BLaER1 treated with 17β-estradiol and CSF1 and Interleukin-3, amounts not matched to agents 10 nM and 100 nM (cell line): ENCODE measurements around the gene ACOT13.
"Not testable (repeated sequence)": the region's sequence is repeated elsewhere in the genome, so short reads cannot be mapped to it uniquely, and the experiment has no call there.

Experiments used
- H3K27ac ChIP-seq, 11 experiments: shearing (Covaris generic); formaldehyde crosslinking; 2 replicates each; pipeline ENCODE4 v1.8.1; 2022
- H3K27me3 ChIP-seq, 11 experiments: shearing (Covaris generic); formaldehyde crosslinking; 2 replicates each; pipeline ENCODE4 v1.8.1; 2022
- H3K36me3 ChIP-seq, 11 experiments: shearing (Covaris generic); formaldehyde crosslinking; 2 replicates each; pipeline ENCODE4 v1.8.1; 2022
- H3K4me1 ChIP-seq, 10 experiments: shearing (Covaris generic); formaldehyde crosslinking; 2 replicates each; pipeline ENCODE4 v1.8.1; 2022
- H3K4me2 ChIP-seq, 11 experiments: shearing (Covaris generic); formaldehyde crosslinking; 2 replicates each; pipeline ENCODE4 v1.8.1; 2022
- H3K4me3 ChIP-seq, 10 experiments: shearing (Covaris generic); formaldehyde crosslinking; 2 replicates each; pipeline ENCODE4 v1.8.1; 2022
- H3K9ac ChIP-seq, 11 experiments: shearing (Covaris generic); formaldehyde crosslinking; 2 replicates each; pipeline ENCODE4 v1.8.1; 2022
- H3K9me3 ChIP-seq, 11 experiments: shearing (Covaris generic); formaldehyde crosslinking; replicated peaks in 1 of 11; 2 replicates each; pipeline ENCODE4 v1.8.1; 2022
- H4K20me1 ChIP-seq, 11 experiments: shearing (Covaris generic); formaldehyde crosslinking; 2 replicates each; pipeline ENCODE4 v1.8.1; 2022
- Cebpa-rat ChIP-seq, 11 experiments: shearing (Covaris generic); IDR thresholded peaks; 2 replicates each; pipeline ENCODE4 v1.8.1; 2022

Gene ACOT13

GRCh38 chr6:24666641-24667377, at the start of gene ACOT13, which contains the start of gene TDP2:
Gene ACOT13 (plus strand): TSS chr6:24667077. CDS start chr6:24667264, 187 bp downstream.
Gene TDP2 (minus strand): TSS chr6:24666899. CDS start chr6:24666862, 37 bp downstream.
- Histone ChIP-seq H3K4me1 (peaks cover 23 to 45% (median 32%) of the 10 kb centered on the region in 10 experiments), H3K27me3 (no peaks in the 10 kb centered on the region), H3K9ac (peak within 1 kb of the TSS; percentile 84 to 94 (median 91)), H4K20me1 (peaks cover 0 to 10% (median 0%) of the 10 kb centered on the region in 11 experiments; a peak in 7 of 22 replicates), H3K4me2 (peak within 1 kb of the TSS; percentile 85 to 95 (median 92)), H3K9me3 (peaks cover 26 to 38% (median 35%) of the 10 kb centered on the region in 11 experiments), H3K27ac (peak within 1 kb of the TSS; percentile 78 to 93 (median 88)), H3K36me3 (peaks cover 32 to 60% (median 51%) of the 10 kb centered on the region in 11 experiments), H3K4me3 (peak within 1 kb of the TSS; percentile 76 to 97 (median 92))
- TF ChIP-seq Cebpa-rat (IDR thresholded peaks at IDR 0.05): no peak

- H3K4me1 ChIP-seq: 0 out of 20 replicates have a peak, but pooled peaks cover 0 to 7% (median 0%) of the 10 kb centered on the region in 10 experiments
- H3K36me3 ChIP-seq: no peaks in the 10 kb centered on the region
- H3K9me3 ChIP-seq: no peaks in the 10 kb centered on the region
- H3K4me2 ChIP-seq: no peak overlapping the region
- no peak overlapping the region for H3K27ac ChIP-seq
- no peak overlapping the region for H3K4me3 ChIP-seq
- no peaks in the 10 kb centered on the region for H4K20me1 ChIP-seq
- no peaks in the 10 kb centered on the region for H3K27me3 ChIP-seq
- H3K9ac ChIP-seq: no peak overlapping the region
- TF ChIP-seq Cebpa-rat (IDR thresholded peaks at IDR 0.05): no peak
Measured at GRCh38 chr6:24619661-24620060, 47.2 kb upstream of the ACOT13 start.

- no peak overlapping the region for H3K4me3 ChIP-seq
- no peak overlapping the region for H3K9ac ChIP-seq
- 0 out of 20 replicates have a peak, but pooled peaks cover 0 to 7% (median 0%) of the 10 kb centered on the region in 10 experiments for H3K4me1 ChIP-seq
- no peak overlapping the region for H3K4me2 ChIP-seq
- no peaks in the 10 kb centered on the region for H3K36me3 ChIP-seq
- no peak overlapping the region for H3K27ac ChIP-seq
- no peaks in the 10 kb centered on the region for H3K9me3 ChIP-seq
- no peak for TF ChIP-seq Cebpa-rat (IDR thresholded peaks at IDR 0.05)
- no peaks in the 10 kb centered on the region for H4K20me1 ChIP-seq
- no peaks in the 10 kb centered on the region for H3K27me3 ChIP-seq
Measured at GRCh38 chr6:24620637-24621036, 46.2 kb upstream of the ACOT13 start.

GRCh38 chr6:24621626-24622289, 45.1 kb upstream of the ACOT13 start:
- Histone ChIP-seq H3K9me3 (no peaks in the 10 kb centered on the region), H4K20me1 (no peaks in the 10 kb centered on the region), H3K36me3 (no peaks in the 10 kb centered on the region), H3K4me1 (0 out of 20 replicates have a peak, but pooled peaks cover 0 to 7% (median 0%) of the 10 kb centered on the region in 10 experiments), H3K27me3 (no peaks in the 10 kb centered on the region), H3K4me2 (no peak overlapping the region), H3K27ac (no peak overlapping the region), H3K9ac (no peak overlapping the region), H3K4me3 (no peak overlapping the region)
- no peak for TF ChIP-seq Cebpa-rat (IDR thresholded peaks at IDR 0.05)

GRCh38 chr6:24630856-24631505, 35.9 kb upstream of the ACOT13 start:
- Histone ChIP-seq H3K4me2 (no peak overlapping the region), H3K4me1 (no peaks in the 10 kb centered on the region), H3K9ac (no peak overlapping the region), H3K9me3 (peaks cover 0 to 10% (median 6%) of the 10 kb centered on the region in 11 experiments; a peak in 9 of 22 replicates), H3K4me3 (no peak overlapping the region), H4K20me1 (no peaks in the 10 kb centered on the region), H3K27ac (no peak overlapping the region), H3K36me3 (no peaks in the 10 kb centered on the region), H3K27me3 (no peaks in the 10 kb centered on the region)
- no peak for TF ChIP-seq Cebpa-rat (IDR thresholded peaks at IDR 0.05)

GRCh38 chr6:24631671-24632070, 35.2 kb upstream of the ACOT13 start:
- H3K27me3 ChIP-seq: no peaks in the 10 kb centered on the region
- H3K9me3 ChIP-seq: peaks cover 0 to 12% (median 6%) of the 10 kb centered on the region in 11 experiments; a peak in 10 of 22 replicates
- H3K4me3 ChIP-seq: no peak overlapping the region
- H3K36me3 ChIP-seq: no peaks in the 10 kb centered on the region
- H3K4me1 ChIP-seq: no peaks in the 10 kb centered on the region
- TF ChIP-seq Cebpa-rat (IDR thresholded peaks at IDR 0.05): no peak
- H4K20me1 ChIP-seq: no peaks in the 10 kb centered on the region
- no peak overlapping the region for H3K4me2 ChIP-seq
- no peak overlapping the region for H3K27ac ChIP-seq
- H3K9ac ChIP-seq: no peak overlapping the region

GRCh38 chr6:24632573-24632972, 34.3 kb upstream of the ACOT13 start:
- no peak overlapping the region for H3K27ac ChIP-seq
- H3K9ac ChIP-seq: no peak overlapping the region
- peaks cover 0 to 18% (median 7%) of the 10 kb centered on the region in 11 experiments; a peak in 11 of 22 replicates for H3K9me3 ChIP-seq
- no peaks in the 10 kb centered on the region for H4K20me1 ChIP-seq
- H3K4me1 ChIP-seq: no peaks in the 10 kb centered on the region
- no peak overlapping the region for H3K4me2 ChIP-seq
- no peak overlapping the region for H3K4me3 ChIP-seq
- no peaks in the 10 kb centered on the region for H3K36me3 ChIP-seq
- no peaks in the 10 kb centered on the region for H3K27me3 ChIP-seq
- no peak for TF ChIP-seq Cebpa-rat (IDR thresholded peaks at IDR 0.05)

GRCh38 chr6:24636681-24637080, 30.2 kb upstream of the ACOT13 start:
- TF ChIP-seq Cebpa-rat (IDR thresholded peaks at IDR 0.05): no peak
- Histone ChIP-seq H3K4me3 (no peak overlapping the region), H3K27ac (no peak overlapping the region), H3K36me3 (no peaks in the 10 kb centered on the region), H3K27me3 (no peaks in the 10 kb centered on the region), H3K4me1 (no peaks in the 10 kb centered on the region), H3K9me3 (peaks cover 14 to 45% (median 25%) of the 10 kb centered on the region in 11 experiments; a peak in 21 of 22 replicates), H3K9ac (no peak overlapping the region), H3K4me2 (no peak overlapping the region), H4K20me1 (no peaks in the 10 kb centered on the region)

GRCh38 chr6:24640166-24640565, 26.7 kb upstream of the ACOT13 start:
- no peak for TF ChIP-seq Cebpa-rat (IDR thresholded peaks at IDR 0.05)
- Histone ChIP-seq H4K20me1 (no peaks in the 10 kb centered on the region), H3K27me3 (peaks cover 2 to 15% (median 7%) of the 10 kb centered on the region in 11 experiments; a peak in 18 of 22 replicates), H3K36me3 (no peaks in the 10 kb centered on the region), H3K9ac (no peak overlapping the region), H3K9me3 (peaks cover 14 to 43% (median 25%) of the 10 kb centered on the region in 11 experiments; a peak in 21 of 22 replicates), H3K27ac (no peak overlapping the region), H3K4me3 (no peak overlapping the region), H3K4me1 (peaks cover 0 to 1% (median under 1%) of the 10 kb centered on the region in 10 experiments; a peak in 5 of 20 replicates), H3K4me2 (no peak overlapping the region)

GRCh38 chr6:24640631-24641030, 26.2 kb upstream of the ACOT13 start:
- not testable (repeated sequence) for H3K36me3 ChIP-seq, H3K4me1 ChIP-seq, H3K9ac ChIP-seq, H3K4me2 ChIP-seq, H3K4me3 ChIP-seq, H4K20me1 ChIP-seq, H3K27ac ChIP-seq
- peaks cover 14 to 39% (median 22%) of the 10 kb centered on the region in 11 experiments; a peak in 21 of 22 replicates for H3K9me3 ChIP-seq
- peaks cover 6 to 20% (median 11%) of the 10 kb centered on the region in 11 experiments; a peak in 18 of 22 replicates for H3K27me3 ChIP-seq
